HepG2 (cell line): ENCODE results near the gene PEPD. TPM values are rescaled to one million over a fixed set of nuclear protein-coding genes. Genes with fewer than 3 reads are reported as not detected.

ENCODE experiments used
- ARNT ChIP-seq: fragments of 450-650 bp; IDR thresholded peaks from 2 replicates; pipeline ENCODE4 v1.6.1; 2017
- EED ChIP-seq: sonication (generic); formaldehyde crosslinking; IDR thresholded peaks from 2 replicates; pipeline ENCODE4 v1.5.0; 2020; ENCODE audit warnings: mild to moderate bottlenecking, missing genetic modification reagents
- GATAD1 ChIP-seq: IDR thresholded peaks from 2 replicates; pipeline ENCODE4 v1.6.1; 2016; ENCODE audit warnings: missing genetic modification reagents, missing compliant biosample characterization
- HDAC2 ChIP-seq: sonication (generic); formaldehyde crosslinking; IDR thresholded peaks from 2 replicates; pipeline ENCODE4 v1.4.0; 2020; ENCODE audit warnings: missing genetic modification reagents
- HMG20A ChIP-seq: IDR thresholded peaks from 2 replicates; pipeline ENCODE4 v1.6.1; 2016; ENCODE audit warnings: borderline replicate concordance
- NFYB ChIP-seq: sonication (generic); formaldehyde crosslinking; IDR thresholded peaks from 2 replicates; pipeline ENCODE4 v1.4.0; 2020; ENCODE audit warnings: missing genetic modification reagents
- RFXAP ChIP-seq: sonication (generic); formaldehyde crosslinking; IDR thresholded peaks from 2 replicates; pipeline ENCODE4 v1.4.0; 2020; ENCODE audit warnings: missing genetic modification reagents, borderline replicate concordance
- ZNF282 ChIP-seq: fragments of 450-650 bp; IDR thresholded peaks from 2 replicates; pipeline ENCODE4 v1.6.1; 2018; ENCODE audit not compliant: partially characterized antibody
- ZNF329 ChIP-seq: sonication (generic); formaldehyde crosslinking; IDR thresholded peaks from 2 replicates; pipeline ENCODE4 v1.9.0; 2021; ENCODE audit warnings: low read depth, mild to moderate bottlenecking, missing genetic modification reagents
- ZNF382 ChIP-seq: sonication (generic); formaldehyde crosslinking; IDR thresholded peaks from 2 replicates; pipeline ENCODE4 v1.5.0; 2020; ENCODE audit warnings: missing genetic modification reagents, mild to moderate bottlenecking, borderline replicate concordance
- ZNF703 ChIP-seq: sonication (generic); formaldehyde crosslinking; IDR thresholded peaks from 2 replicates; pipeline ENCODE4 v1.5.1; 2020; ENCODE audit warnings: missing genetic modification reagents, mild to moderate bottlenecking, moderate library complexity, borderline replicate concordance
- polyA plus RNA-seq, 8 experiments: library from polyadenylated mRNA; depleted of rRNA in 3 of 8; stranded (reverse) in 7 of 8; unstranded in 1 of 8; fragments of >200 nt; fragmentation: Illumina TruSeq in 4 of 8; extraction: Trizol in 4 of 8; gene quantifications; 2 replicates each; pipeline versions ENCODE4 v1.2.1 to v1.2.3, GENCODE V29; 2011 to 2016; ENCODE audit warnings: low read depth in 4 of 8, missing spikeins in 1 of 8, mixed read lengths in 1 of 8; ENCODE audit not compliant: insufficient read depth in 1 of 8
- total RNA-seq, 5 experiments: library from RNA; depleted of rRNA; stranded (reverse); fragments of >200 nt; fragmentation: Illumina TruSeq; extraction: Trizol; gene quantifications; 2 replicates each; pipeline ENCODE4 v1.2.3, GENCODE V29; 2016; ENCODE audit warnings: low read depth in 1 of 5
- TF ChIP-seq, protein P1 (sequence below), 2 experiments: sonication (generic) in 1 of 2; formaldehyde crosslinking in 1 of 2; IDR thresholded peaks; 2 replicates each; pipeline versions ENCODE4 v1.4.0 to v1.6.1; 2016 to 2020; ENCODE audit warnings: borderline replicate concordance in 1 of 2, low read depth in 1 of 2, mild to moderate bottlenecking in 1 of 2, missing genetic modification reagents in 1 of 2
- TF ChIP-seq, protein P2 (sequence below): IDR thresholded peaks from 2 replicates; pipeline ENCODE4 v1.6.1; 2016; ENCODE audit warnings: low read depth, missing genetic modification reagents, missing compliant biosample characterization
- TF ChIP-seq, protein P3 (sequence below): sonication (generic); formaldehyde crosslinking; IDR thresholded peaks from 2 replicates; pipeline ENCODE4 v1.5.1; 2020; ENCODE audit warnings: missing genetic modification reagents, mild to moderate bottlenecking, borderline replicate concordance
- TF ChIP-seq, protein P4 (sequence below): sonication (generic); formaldehyde crosslinking; IDR thresholded peaks from 2 replicates; pipeline ENCODE4 v1.4.0; 2020; ENCODE audit warnings: mild to moderate bottlenecking, missing genetic modification reagents

Gene PEPD
- total and polyA plus RNA-seq, 2 of the 13 experiments (the other 11 are each of a cell fraction or from before 2014, with no cell fraction given) = 60.7 to 75.1 TPM

DNA sequence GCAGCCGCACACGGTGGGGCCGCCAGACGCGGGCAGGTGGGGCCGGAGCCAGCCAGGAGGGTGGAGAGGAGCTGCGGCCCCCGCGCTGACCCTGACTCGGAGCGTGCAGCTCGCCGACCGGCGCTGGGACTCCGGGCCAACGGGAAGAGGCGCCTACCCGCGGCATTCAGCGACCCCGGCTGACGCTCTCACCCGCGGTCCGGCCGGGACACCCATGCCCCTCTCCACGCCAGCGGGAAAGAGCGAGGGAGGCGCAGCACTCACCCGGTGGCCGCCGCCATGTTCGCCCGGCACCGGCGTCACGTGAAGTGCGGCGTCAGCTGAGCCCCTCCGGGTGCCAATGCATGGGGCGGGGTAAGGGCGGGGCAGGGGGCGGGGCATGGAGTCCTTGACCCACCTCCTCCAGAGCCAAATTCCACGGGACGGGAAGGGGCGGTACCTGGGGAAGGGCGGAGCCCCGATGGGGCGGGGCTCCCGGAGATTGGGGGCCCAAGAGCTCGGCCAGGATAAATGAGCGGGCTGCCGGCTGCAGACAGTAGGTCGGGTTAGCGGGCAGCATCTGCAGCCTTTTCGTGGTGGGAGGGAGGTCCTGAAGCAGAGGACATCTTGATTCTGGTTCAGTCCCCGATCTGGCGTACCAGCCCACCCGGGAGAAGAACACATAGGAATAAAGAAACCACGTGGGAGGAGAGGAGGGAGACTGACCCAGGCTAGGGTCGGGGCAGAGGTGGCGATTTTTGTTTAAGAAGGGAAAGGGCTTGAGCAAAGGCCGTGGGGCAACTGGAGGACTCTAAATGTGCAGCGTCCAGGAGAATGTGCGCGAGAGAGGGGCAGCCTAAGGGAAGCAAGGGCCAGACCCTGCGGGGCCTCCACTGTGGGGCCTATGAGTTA is at the start of gene PEPD (continued):
- TF ChIP-seq, protein P1, sequence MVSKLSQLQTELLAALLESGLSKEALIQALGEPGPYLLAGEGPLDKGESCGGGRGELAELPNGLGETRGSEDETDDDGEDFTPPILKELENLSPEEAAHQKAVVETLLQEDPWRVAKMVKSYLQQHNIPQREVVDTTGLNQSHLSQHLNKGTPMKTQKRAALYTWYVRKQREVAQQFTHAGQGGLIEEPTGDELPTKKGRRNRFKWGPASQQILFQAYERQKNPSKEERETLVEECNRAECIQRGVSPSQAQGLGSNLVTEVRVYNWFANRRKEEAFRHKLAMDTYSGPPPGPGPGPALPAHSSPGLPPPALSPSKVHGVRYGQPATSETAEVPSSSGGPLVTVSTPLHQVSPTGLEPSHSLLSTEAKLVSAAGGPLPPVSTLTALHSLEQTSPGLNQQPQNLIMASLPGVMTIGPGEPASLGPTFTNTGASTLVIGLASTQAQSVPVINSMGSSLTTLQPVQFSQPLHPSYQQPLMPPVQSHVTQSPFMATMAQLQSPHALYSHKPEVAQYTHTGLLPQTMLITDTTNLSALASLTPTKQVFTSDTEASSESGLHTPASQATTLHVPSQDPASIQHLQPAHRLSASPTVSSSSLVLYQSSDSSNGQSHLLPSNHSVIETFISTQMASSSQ (IDR thresholded peaks at IDR 0.05; ENCODE audit: low read depth) = no peak
- TF ChIP-seq, protein P1 (CRISPR knock-in tag; IDR thresholded peaks at IDR 0.05; ENCODE audit: borderline replicate concordance) = peak; percentile 40; the same call in 1 of the 2 replicates
- no peak for TF ChIP-seq EED (CRISPR knock-in tag)
- TF ChIP-seq ZNF282 = no peak
- 0 out of 2 replicates have a peak, but pooled peaks have one; percentile 28 for TF ChIP-seq ZNF329 (CRISPR knock-in tag)
- TF ChIP-seq RFXAP (CRISPR knock-in tag) = no peak
- no peak for TF ChIP-seq HMG20A (CRISPR knock-in tag)
- no peak for TF ChIP-seq ARNT
- TF ChIP-seq, protein P2, sequence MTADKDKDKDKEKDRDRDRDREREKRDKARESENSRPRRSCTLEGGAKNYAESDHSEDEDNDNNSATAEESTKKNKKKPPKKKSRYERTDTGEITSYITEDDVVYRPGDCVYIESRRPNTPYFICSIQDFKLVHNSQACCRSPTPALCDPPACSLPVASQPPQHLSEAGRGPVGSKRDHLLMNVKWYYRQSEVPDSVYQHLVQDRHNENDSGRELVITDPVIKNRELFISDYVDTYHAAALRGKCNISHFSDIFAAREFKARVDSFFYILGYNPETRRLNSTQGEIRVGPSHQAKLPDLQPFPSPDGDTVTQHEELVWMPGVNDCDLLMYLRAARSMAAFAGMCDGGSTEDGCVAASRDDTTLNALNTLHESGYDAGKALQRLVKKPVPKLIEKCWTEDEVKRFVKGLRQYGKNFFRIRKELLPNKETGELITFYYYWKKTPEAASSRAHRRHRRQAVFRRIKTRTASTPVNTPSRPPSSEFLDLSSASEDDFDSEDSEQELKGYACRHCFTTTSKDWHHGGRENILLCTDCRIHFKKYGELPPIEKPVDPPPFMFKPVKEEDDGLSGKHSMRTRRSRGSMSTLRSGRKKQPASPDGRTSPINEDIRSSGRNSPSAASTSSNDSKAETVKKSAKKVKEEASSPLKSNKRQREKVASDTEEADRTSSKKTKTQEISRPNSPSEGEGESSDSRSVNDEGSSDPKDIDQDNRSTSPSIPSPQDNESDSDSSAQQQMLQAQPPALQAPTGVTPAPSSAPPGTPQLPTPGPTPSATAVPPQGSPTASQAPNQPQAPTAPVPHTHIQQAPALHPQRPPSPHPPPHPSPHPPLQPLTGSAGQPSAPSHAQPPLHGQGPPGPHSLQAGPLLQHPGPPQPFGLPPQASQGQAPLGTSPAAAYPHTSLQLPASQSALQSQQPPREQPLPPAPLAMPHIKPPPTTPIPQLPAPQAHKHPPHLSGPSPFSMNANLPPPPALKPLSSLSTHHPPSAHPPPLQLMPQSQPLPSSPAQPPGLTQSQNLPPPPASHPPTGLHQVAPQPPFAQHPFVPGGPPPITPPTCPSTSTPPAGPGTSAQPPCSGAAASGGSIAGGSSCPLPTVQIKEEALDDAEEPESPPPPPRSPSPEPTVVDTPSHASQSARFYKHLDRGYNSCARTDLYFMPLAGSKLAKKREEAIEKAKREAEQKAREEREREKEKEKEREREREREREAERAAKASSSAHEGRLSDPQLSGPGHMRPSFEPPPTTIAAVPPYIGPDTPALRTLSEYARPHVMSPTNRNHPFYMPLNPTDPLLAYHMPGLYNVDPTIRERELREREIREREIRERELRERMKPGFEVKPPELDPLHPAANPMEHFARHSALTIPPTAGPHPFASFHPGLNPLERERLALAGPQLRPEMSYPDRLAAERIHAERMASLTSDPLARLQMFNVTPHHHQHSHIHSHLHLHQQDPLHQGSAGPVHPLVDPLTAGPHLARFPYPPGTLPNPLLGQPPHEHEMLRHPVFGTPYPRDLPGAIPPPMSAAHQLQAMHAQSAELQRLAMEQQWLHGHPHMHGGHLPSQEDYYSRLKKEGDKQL (CRISPR knock-in tag) = no peak
- TF ChIP-seq, protein P3, sequence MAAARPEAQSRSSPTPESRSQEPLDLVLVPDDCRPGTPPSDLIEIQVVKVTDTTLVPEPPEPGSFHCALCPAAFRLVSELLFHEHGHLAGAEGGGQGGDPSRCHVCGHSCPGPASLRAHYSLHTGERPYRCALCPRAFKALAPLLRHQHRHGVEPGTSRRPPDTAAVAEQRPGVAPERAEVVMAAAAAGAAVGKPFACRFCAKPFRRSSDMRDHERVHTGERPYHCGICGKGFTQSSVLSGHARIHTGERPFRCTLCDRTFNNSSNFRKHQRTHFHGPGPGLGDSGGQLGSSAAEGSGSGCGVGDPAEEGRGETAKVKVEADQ (CRISPR knock-in tag) = no peak
- no peak for TF ChIP-seq ZNF382 (CRISPR knock-in tag)
- TF ChIP-seq, protein P4, sequence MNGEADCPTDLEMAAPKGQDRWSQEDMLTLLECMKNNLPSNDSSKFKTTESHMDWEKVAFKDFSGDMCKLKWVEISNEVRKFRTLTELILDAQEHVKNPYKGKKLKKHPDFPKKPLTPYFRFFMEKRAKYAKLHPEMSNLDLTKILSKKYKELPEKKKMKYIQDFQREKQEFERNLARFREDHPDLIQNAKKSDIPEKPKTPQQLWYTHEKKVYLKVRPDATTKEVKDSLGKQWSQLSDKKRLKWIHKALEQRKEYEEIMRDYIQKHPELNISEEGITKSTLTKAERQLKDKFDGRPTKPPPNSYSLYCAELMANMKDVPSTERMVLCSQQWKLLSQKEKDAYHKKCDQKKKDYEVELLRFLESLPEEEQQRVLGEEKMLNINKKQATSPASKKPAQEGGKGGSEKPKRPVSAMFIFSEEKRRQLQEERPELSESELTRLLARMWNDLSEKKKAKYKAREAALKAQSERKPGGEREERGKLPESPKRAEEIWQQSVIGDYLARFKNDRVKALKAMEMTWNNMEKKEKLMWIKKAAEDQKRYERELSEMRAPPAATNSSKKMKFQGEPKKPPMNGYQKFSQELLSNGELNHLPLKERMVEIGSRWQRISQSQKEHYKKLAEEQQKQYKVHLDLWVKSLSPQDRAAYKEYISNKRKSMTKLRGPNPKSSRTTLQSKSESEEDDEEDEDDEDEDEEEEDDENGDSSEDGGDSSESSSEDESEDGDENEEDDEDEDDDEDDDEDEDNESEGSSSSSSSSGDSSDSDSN (CRISPR knock-in tag) = peak; percentile 76; the same call in 1 of the 2 replicates
- no peak for TF ChIP-seq ZNF703
- TF ChIP-seq NFYB = 0 out of 2 replicates have a peak, but pooled peaks have one; percentile 4
- peak; percentile 97 for TF ChIP-seq GATAD1 (CRISPR knock-in tag)
- 0 out of 2 replicates have a peak, but pooled peaks have one; percentile 60 for TF ChIP-seq HDAC2
